Smooth muscle cell (in vitro differentiated cells): ENCODE data around the gene ACTRT2. TPM values are rescaled to one million over a fixed set of nuclear protein-coding genes. Genes with fewer than 3 reads are reported as not detected.
A peak's percentile ranks its signal among the peaks of the same experiment; 100 is the strongest.

ENCODE experiments used
- DNase-seq: peaks from one replicate; lab custom pipeline; 2025; ENCODE audit not compliant: unreplicated experiment; lab: John Stamatoyannopoulos, UW
- H2AFZ ChIP-seq: fragments of 200-600 bp; sonication (generic); 2 replicates; pipeline ENCODE4 v1.6.0; 2016; ENCODE audit warnings: antibody characterized with exemption, low read depth, mild to moderate bottlenecking
- H3F3A ChIP-seq: fragments of 200-600 bp; sonication (generic); 2 replicates; pipeline ENCODE4 v1.6.0; 2017; ENCODE audit warnings: antibody characterized with exemption, low read depth
- H3K27ac ChIP-seq: fragments of 200-600 bp; sonication (generic); 2 replicates; pipeline ENCODE4 v1.5.1; 2016; ENCODE audit warnings: low read depth, mild to moderate bottlenecking
- H3K27me3 ChIP-seq: fragments of 200-600 bp; sonication (generic); 2 replicates; pipeline ENCODE4 v1.6.1; 2016; ENCODE audit warnings: low read depth, mild to moderate bottlenecking
- H3K36me3 ChIP-seq: fragments of 200-600 bp; sonication (generic); 2 replicates; pipeline ENCODE4 v1.5.1; 2016; ENCODE audit warnings: low read depth
- H3K4me1 ChIP-seq: fragments of 200-600 bp; sonication (generic); 2 replicates; pipeline ENCODE4 v1.5.1; 2016; ENCODE audit warnings: low read depth
- H3K4me2 ChIP-seq: fragments of 200-600 bp; sonication (generic); 2 replicates; pipeline ENCODE4 v1.6.0; 2016; ENCODE audit warnings: mild to moderate bottlenecking
- H3K4me3 ChIP-seq: fragments of 200-600 bp; sonication (generic); 2 replicates; pipeline ENCODE4 v1.5.1; 2016; ENCODE audit warnings: mild to moderate bottlenecking
- H3K79me2 ChIP-seq: fragments of 200-600 bp; sonication (generic); 2 replicates; pipeline ENCODE4 v1.6.0; 2016; ENCODE audit warnings: low read depth, mild to moderate bottlenecking
- H3K9ac ChIP-seq: fragments of 200-600 bp; sonication (generic); 2 replicates; pipeline ENCODE4 v1.6.0; 2016; ENCODE audit warnings: low read depth
- H3K9me3 ChIP-seq: fragments of 200-600 bp; sonication (generic); replicated peaks from 2 replicates; pipeline ENCODE4 v1.5.1; 2016; ENCODE audit warnings: low read depth
- H4K20me1 ChIP-seq: fragments of 200-600 bp; sonication (generic); 2 replicates; pipeline ENCODE4 v1.6.0; 2016; ENCODE audit warnings: low read depth
- CTCF ChIP-seq: fragments of 200-600 bp; sonication (generic); IDR thresholded peaks from 2 replicates; pipeline ENCODE4 v1.5.1; 2017; ENCODE audit warnings: borderline replicate concordance, mild to moderate bottlenecking, antibody characterized with exemption; ENCODE audit not compliant: insufficient read depth, poor library complexity, severe bottlenecking
- WGBS: methylation state at CpG from one replicate; pipeline ENCODE4 v1.1.7; 2016; ENCODE audit warnings: low lambda C conversion rate; 5-methylcytosine and 5-hydroxymethylcytosine counted together
- polyA plus RNA-seq: library from polyadenylated mRNA; unstranded; fragments of >200 nt; fragmentation: Nextera tagmentation; extraction: Ambion mirVana; gene quantifications from 2 replicates; pipeline ENCODE4 v1.2.1, GENCODE V29; 2016
- total RNA-seq: library from RNA; depleted of rRNA; stranded (reverse); fragments of >200 nt; gene quantifications from 2 replicates; pipeline ENCODE4 v1.2.3, GENCODE V29; 2014

The ACTRT2 gene
- total and polyA plus RNA-seq, 2 experiments from 2014 or later = not detected

- Histone ChIP-seq H3K4me2 (peak overlapping the region; percentile 84), H3K4me3 (peak overlapping the region; percentile 42), H3K27me3 (peaks cover 97% of the 10 kb centered on the region), H2AFZ (no peak overlapping the region), H3K4me1 (peaks cover 22% of the 10 kb centered on the region), H4K20me1 (no peaks in the 10 kb centered on the region), H3F3A (no peaks in the 10 kb centered on the region), H3K36me3 (no peaks in the 10 kb centered on the region), H3K27ac (no peak overlapping the region), H3K9me3 (no peaks in the 10 kb centered on the region), H3K9ac (no peak overlapping the region), H3K79me2 (no peaks in the 10 kb centered on the region)
- WGBS = 21% methylated on average over 18 of the region's 50 CpGs
- DNase-seq = no peak
- TF ChIP-seq CTCF = no peak
Measured at GRCh38 chr1:3062616-3063378, 41.5 kb downstream of the ACTRT2 start.

- WGBS = 10% methylated on average over 89 of the region's 91 CpGs
- Histone ChIP-seq H2AFZ (no peak overlapping the region), H3K9me3 (no peaks in the 10 kb centered on the region), H3K79me2 (no peaks in the 10 kb centered on the region), H3K27ac (no peak overlapping the region), H3K4me3 (peak overlapping the region; percentile 42), H3K9ac (no peak overlapping the region), H3K4me1 (peaks cover 30% of the 10 kb centered on the region), H3K27me3 (peaks cover 97% of the 10 kb centered on the region), H3F3A (no peaks in the 10 kb centered on the region), H3K4me2 (peak overlapping the region; percentile 84), H3K36me3 (no peaks in the 10 kb centered on the region), H4K20me1 (no peaks in the 10 kb centered on the region)
- TF ChIP-seq CTCF = no peak
- no peak for DNase-seq
Measured at GRCh38 chr1:3063379-3064295, 42.4 kb downstream of the ACTRT2 start.

GRCh38 chr1:3064296-3064850, 43.1 kb downstream of the ACTRT2 start:
- Histone ChIP-seq H3K27ac (no peak overlapping the region), H3K4me2 (peak overlapping the region; percentile 84), H3K4me1 (peaks cover 33% of the 10 kb centered on the region), H3K27me3 (peaks cover 93% of the 10 kb centered on the region), H3F3A (no peaks in the 10 kb centered on the region), H3K9ac (no peak overlapping the region), H3K79me2 (no peaks in the 10 kb centered on the region), H4K20me1 (no peaks in the 10 kb centered on the region), H2AFZ (no peak overlapping the region), H3K36me3 (no peaks in the 10 kb centered on the region), H3K9me3 (no peaks in the 10 kb centered on the region), H3K4me3 (no peak overlapping the region)
- TF ChIP-seq CTCF = no peak
- no peak for DNase-seq
- 79% methylated on average over 17 of the region's 17 CpGs for WGBS
